ENCODE results near the gene AQP9.
A peak's percentile ranks its signal among the peaks of the same experiment; 100 is the strongest.

Gene AQP9

DNA sequence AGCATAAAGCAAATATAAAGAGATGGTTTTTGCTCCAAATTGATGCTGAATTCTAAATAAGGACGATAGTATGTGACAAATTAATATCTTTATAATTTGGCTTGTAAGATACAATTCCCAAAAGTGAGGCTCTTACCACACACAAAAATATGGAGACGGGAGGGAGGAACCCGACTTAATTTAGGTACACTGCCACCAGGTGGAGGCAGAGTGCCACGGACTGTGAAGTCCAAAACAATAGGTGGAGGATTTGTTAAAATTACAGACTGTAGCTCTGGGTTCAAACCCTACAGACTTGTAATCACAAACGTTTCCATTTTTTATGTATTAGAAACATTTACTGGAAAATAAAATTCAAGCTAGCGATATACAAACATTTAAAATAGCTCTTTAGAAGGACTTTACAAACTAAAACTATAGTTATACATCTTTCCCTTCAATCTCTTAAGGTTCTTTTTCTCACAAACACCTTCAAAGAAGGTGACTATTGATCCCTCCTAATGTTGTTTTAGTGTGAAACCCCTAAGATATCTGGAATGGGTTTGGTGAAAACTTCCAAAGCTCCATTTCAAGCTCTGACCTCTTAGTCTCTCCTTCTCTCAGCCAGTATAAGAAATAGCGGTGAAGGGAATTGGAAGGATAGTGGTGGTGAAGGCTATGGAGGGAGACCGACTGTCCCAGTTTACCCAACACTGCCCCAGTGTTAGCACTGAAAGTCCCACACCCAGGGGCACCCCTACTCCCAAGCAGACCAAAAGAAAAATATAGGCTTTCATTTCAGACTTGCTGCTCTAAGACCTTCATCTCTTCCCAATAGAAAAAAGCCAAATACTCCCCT lies 89.7 kb downstream of the AQP9 start:
- peak; percentile 85 for DNase-seq (ENCODE audit: low spot score)

DNA sequence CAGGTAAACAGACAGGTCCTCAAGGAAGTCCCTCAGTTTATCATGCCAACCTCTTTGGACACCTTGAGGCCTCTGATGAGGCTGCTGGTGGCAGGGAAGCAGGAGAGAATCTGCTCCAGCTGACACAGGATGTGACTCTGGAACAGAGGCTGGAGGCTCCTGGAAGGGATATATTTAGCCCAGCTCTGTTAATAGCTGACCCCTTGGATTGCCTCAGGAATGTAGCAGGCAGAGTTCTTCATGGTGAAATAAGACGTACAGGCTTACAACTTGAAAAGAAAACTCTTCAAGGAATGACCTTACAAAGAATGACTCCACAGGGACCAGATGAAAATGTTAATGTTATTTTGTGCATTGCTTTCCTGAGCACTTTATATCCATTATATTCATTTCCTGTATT lies 90.5 kb downstream of the AQP9 start:
- peak; percentile 96 for DNase-seq (ENCODE audit: low spot score)

GRCh38 chr15:58229297-58229768 lies 91.2 kb downstream of the AQP9 start:
- peak; percentile 74 for DNase-seq (ENCODE audit: low spot score)

DNA sequence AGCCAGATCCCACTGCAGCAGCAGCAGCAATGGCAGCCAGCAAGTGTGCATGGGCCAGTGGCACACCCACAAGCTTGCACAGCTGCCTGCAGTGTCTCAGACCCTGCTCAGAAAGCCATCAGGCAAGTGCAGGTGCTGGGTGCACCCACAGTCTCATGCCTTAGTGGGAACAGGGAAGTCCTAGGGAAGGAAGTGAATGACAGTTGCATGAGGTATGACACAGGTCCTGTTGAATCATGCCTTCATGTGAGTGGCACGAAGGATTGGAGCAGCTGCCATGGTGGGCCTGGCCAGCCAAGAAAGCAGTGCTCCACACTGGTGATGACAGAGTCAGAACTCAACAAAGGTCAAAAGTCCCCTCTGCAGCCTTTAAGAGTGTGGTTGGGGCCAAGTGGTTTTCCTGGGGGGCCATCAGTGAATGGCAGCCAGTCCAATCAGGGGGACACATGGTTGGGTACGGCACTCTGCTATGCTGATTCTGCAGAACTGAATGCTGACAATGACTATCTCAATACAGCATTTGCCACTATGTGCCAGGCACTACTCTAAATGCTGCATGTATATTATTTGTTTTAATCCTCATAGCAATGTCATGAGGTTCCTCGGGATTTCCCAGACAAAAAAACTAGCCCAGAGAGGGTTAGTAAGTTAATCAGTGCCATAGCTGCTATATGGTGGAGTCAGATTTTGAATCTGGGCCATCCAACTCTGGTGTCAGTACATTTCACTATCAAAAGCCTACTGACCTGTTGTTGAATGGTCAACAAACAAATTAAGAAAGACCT lies 94.3 kb downstream of the AQP9 start:
- DNase-seq (ENCODE audit: low spot score) = peak; percentile 83

DNA sequence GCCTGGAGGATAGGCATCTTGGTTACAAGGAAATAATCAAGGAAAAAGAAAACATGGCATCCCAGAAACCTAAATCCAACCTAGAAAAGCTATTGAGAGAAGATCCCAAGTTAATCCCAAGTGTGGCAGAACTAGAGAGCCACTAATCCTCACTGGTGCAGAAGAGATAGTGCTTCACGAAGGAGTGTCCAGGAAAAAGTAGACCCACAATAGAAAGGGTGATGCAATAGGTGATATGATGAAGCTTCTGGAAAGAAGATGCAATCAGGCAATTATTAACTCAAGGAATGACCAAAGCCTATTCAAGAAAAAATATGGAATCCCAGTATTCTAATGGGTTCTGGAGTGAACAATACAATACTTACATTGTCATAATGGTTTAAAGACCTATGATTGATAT lies 95.2 kb downstream of the AQP9 start:
- peak; percentile 64 for DNase-seq (ENCODE audit: low spot score)

Data from kidney tubule cell (primary cell).